Regular cardiac myocyte (primary cell): ENCODE measurements around the gene SGSH. TPM values are rescaled to one million over a fixed set of nuclear protein-coding genes. Genes with fewer than 3 reads are reported as not detected.

Experiments
- total RNA-seq: library from RNA; depleted of rRNA; stranded (reverse); fragments of >200 nt; gene quantifications from 2 replicates; pipeline ENCODE4 v1.2.3, GENCODE V29; 2014

SGSH gene
- total RNA-seq, result 5.4 and 6.9 TPM in 2 replicates

DNA sequence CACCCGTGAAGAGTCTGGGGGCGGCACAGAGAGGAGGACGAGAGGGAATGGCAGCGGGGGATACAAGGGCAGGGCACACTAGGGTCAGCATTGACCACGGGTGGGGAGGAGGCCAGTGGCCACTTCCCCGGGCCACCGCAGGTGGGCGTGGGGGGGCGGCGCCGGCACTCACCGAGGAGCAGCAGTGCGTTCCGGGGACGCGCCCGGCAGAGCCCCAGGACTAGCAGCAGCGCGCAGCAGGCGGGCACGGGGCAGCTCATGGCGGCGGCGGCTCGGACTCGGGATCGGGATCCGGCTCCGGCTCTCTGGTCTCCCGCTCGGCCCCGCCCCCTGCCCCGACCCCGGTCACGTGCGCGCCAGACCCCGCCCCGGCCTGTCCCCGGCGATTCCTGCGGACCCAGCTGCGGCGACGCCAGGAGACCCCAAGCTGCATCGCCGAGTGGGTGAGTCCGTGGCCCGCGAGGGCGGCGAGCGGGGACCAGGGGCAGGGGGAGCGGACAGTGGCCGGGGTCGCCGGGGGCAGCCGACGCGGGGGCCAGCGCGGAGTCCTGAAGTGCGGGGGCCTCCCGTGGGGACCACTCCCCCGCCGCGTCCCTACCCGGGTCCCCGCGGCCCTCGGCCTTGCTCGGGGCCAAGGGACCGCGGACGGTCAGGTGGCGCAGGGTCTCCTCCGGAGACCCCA, at the start of gene SGSH, which contains the start of gene SLC26A11:
Gene SGSH, minus strand, starts transcription at position 280 of the 682 bp plus-strand sequence. Its CDS starts 20 bp downstream, at position 260.
Gene SLC26A11, plus strand, starts transcription at position 374 of the 682 bp plus-strand sequence. CDS start 1,134 bp downstream, outside the sequence.

DNA sequence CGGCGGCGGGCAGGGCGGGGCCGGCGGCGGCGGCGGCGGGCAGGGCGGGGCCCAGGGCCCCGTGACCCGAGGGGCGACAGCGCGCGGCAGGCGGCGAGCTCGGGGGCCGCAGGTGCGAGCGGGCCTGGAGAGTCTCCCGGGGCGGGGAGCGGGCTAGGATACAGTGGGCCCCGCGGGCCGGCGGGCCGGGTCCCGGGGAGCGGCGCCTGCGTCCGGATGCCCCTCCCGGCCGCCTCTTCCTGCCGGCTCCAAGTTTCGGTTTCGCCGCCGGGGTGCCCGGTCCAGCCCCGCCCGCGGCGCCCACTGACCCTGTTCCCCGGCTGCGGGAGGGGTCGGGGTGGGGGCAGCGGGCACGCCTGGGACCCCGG, 40.6 kb upstream of the SGSH start, which contains the start of gene RNF213:
Gene RNF213, plus strand, starts transcription at position 62 of the 368 bp plus-strand sequence. CDS start 2,830 bp downstream, outside the sequence.

DNA sequence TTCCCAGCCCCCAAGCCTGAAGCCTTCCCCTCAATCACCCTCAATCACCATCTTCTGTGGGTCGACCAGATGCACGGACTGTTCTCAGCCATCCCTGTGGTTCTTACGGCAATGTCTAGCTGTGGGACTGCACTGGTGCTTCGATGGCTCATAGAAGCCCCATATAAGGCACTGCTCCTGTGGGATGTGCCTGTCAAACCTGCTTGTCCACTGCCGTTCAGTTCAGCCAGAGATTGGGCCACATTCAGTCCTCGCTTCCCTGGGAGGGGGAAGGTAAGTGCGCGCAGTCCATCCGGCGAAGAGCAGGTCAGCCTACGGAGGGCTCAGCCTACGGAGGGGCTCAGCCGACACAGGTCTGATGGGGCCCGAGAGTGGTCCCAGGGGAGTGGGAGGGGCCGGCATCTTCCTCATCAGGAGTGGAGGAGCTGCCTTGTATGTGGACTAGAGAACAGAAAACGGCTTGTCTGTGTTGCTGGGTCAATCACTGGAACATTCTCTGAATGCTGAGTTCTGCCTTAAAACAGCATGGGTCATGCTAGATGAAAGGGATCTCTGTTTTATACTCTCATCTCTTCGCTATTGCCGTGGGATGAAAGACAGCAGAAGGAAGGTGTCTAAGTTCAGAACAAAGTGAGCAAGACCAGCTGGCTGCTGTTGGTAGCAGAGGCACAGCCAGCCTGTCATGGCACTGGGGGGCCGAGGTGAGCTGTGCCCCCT, 50.2 kb downstream of the SGSH start, which contains the start of gene CARD14:
Gene CARD14, plus strand, starts transcription at position 247 of the 717 bp plus-strand sequence. CDS start 11,409 bp downstream, outside the sequence.

Other genes with a start within 250 kb of the SGSH start
- 20.0 and 24.0 TPM in 2 replicates for gene TBC1D16, start 184.5 kb downstream of the SGSH start, total RNA-seq
- gene CCDC40, start 183.7 kb downstream of the SGSH start, total RNA-seq, result 2.5 and 2.7 TPM in 2 replicates
- gene GAA, start 118.8 kb downstream of the SGSH start, total RNA-seq, result 5.9 and 33.8 TPM in 2 replicates
- 99.8 and 141 TPM in 2 replicates for gene EIF4A3, start 73.2 kb downstream of the SGSH start, total RNA-seq
- under 0.01 TPM in 1 of 2 replicates, not detected in the other for gene CARD14, start 50.3 kb downstream of the SGSH start, total RNA-seq
- 4.0 and 7.3 TPM in 2 replicates for gene SLC26A11, start 94 bp upstream of the SGSH start, total RNA-seq
- 66.7 and 95.6 TPM in 2 replicates for gene RNF213, start 40.5 kb upstream of the SGSH start, total RNA-seq
- 23.0 and 32.1 TPM in 2 replicates for gene ENDOV, start 194.8 kb upstream of the SGSH start, total RNA-seq